ENCODE measurements around the gene FBXW12. TPM values are rescaled to one million over a fixed set of nuclear protein-coding genes. Genes with fewer than 3 reads are reported as not detected.

FBXW12 gene
- total RNA-seq, 1 donor from 2014 or later = 0.82 TPM

DNA sequence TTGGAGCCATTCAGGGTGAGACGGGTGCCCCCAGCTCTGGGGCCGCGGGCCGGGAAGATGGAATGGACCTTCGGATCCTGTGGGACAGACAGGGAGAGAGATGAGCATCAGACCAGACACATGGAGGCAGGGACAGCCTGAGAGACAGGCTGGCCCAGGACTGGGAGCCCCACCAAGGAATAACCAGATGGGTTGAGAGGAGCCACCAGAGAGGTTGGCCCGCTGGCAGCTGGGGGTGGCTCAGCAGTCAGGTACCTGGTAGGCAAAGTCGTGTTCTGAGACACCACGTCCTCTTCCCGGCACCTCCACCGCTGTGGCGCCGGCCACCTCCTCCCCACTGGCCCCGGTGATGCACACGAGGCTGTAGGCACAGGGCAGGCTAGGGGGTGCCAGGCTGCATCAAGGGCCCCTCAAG lies 44.1 kb downstream of the FBXW12 start:
- Histone ChIP-seq H3K36me3 (no peaks in the 10 kb centered on the region), H2AFZ (replicated peaks) (no peak overlapping the region), H3K9me3 (ENCODE audit: low read depth) (no peaks in the 10 kb centered on the region), H3K4me3 (no peak overlapping the region), H3F3A (ENCODE audit: low read depth) (no peaks in the 10 kb centered on the region), H3K4me1 (no peaks in the 10 kb centered on the region), H3K79me2 (ENCODE audit: low read depth) (no peaks in the 10 kb centered on the region), H4K20me1 (ENCODE audit: low read depth) (peaks cover 21% of the 10 kb centered on the region), H3K27ac (no peak overlapping the region), H3K4me2 (no peak overlapping the region), H3K27me3 (no peaks in the 10 kb centered on the region), H3K9ac (no peak overlapping the region)
- Mint-ChIP-seq H3K27ac (no peak overlapping the region), H3K4me1 (no peaks in the 10 kb centered on the region), H3K9me3 (no peaks in the 10 kb centered on the region), H3K27me3 (ENCODE audit: insufficient read depth, low read depth) (peaks cover 7% of the 10 kb centered on the region), H3K4me3 (no peak overlapping the region), H3K36me3 (peaks cover 25% of the 10 kb centered on the region)
- no peak for DNase-seq (ENCODE audit: low spot score)
- TF ChIP-seq CTCF (IDR thresholded peaks at IDR 0.05) = no peak
- no peak for TF ChIP-seq EZH2 (IDR thresholded peaks at IDR 0.05)
- no peak for TF ChIP-seq EZH2phosphoT487 (IDR thresholded peaks at IDR 0.05)

DNA sequence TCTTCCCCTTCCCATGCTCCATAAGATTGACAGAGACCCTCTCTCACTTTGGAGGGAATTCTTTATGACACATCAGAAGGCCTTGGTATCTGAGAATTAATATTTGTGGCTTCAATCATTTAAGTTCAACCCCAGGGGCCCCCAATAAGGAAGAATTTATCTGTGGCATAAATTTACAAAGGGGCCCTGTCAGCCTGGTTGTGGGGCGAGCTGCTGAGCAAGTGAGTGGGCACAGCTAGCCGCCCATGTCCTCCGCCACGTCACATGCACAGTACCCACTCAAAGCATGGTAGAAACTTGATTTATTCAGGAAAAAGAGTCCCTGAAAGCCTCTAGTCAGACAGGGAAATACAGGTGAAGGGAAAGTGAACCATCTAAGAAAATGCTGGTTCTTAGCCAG lies 44.5 kb downstream of the FBXW12 start:
- Mint-ChIP-seq H3K9me3 (no peaks in the 10 kb centered on the region), H3K4me3 (no peak overlapping the region), H3K27ac (no peak overlapping the region), H3K4me1 (no peaks in the 10 kb centered on the region), H3K36me3 (peaks cover 25% of the 10 kb centered on the region), H3K27me3 (ENCODE audit: insufficient read depth, low read depth) (peaks cover 7% of the 10 kb centered on the region)
- Histone ChIP-seq H3K36me3 (no peaks in the 10 kb centered on the region), H3K9ac (no peak overlapping the region), H3K9me3 (ENCODE audit: low read depth) (no peaks in the 10 kb centered on the region), H3F3A (ENCODE audit: low read depth) (no peaks in the 10 kb centered on the region), H2AFZ (replicated peaks) (no peak overlapping the region), H4K20me1 (ENCODE audit: low read depth) (peaks cover 26% of the 10 kb centered on the region), H3K27me3 (no peaks in the 10 kb centered on the region), H3K4me1 (no peaks in the 10 kb centered on the region), H3K4me2 (no peak overlapping the region), H3K4me3 (no peak overlapping the region), H3K79me2 (ENCODE audit: low read depth) (peaks cover 1% of the 10 kb centered on the region), H3K27ac (no peak overlapping the region)
- no peak for DNase-seq (ENCODE audit: low spot score)
- no peak for TF ChIP-seq CTCF (IDR thresholded peaks at IDR 0.05)
- no peak for TF ChIP-seq EZH2phosphoT487 (IDR thresholded peaks at IDR 0.05)
- TF ChIP-seq EZH2 (IDR thresholded peaks at IDR 0.05) = no peak

- Histone ChIP-seq H3K79me2 (ENCODE audit: low read depth) (peaks cover 12% of the 10 kb centered on the region), H4K20me1 (ENCODE audit: low read depth) (peaks cover 37% of the 10 kb centered on the region), H3K4me2 (no peak overlapping the region), H3F3A (ENCODE audit: low read depth) (no peaks in the 10 kb centered on the region), H3K4me3 (no peak overlapping the region), H3K27me3 (no peaks in the 10 kb centered on the region), H2AFZ (replicated peaks) (no peak overlapping the region), H3K27ac (no peak overlapping the region), H3K4me1 (no peaks in the 10 kb centered on the region), H3K9me3 (ENCODE audit: low read depth) (no peaks in the 10 kb centered on the region), H3K9ac (no peak overlapping the region), H3K36me3 (no peaks in the 10 kb centered on the region)
- Mint-ChIP-seq H3K27ac (no peak overlapping the region), H3K4me1 (no peaks in the 10 kb centered on the region), H3K4me3 (no peak overlapping the region), H3K9me3 (no peaks in the 10 kb centered on the region), H3K27me3 (ENCODE audit: insufficient read depth, low read depth) (peaks cover 3% of the 10 kb centered on the region), H3K36me3 (peaks cover 22% of the 10 kb centered on the region)
- no peak for TF ChIP-seq EZH2 (IDR thresholded peaks at IDR 0.05)
- TF ChIP-seq CTCF (IDR thresholded peaks at IDR 0.05) = no peak
- no peak for TF ChIP-seq EZH2phosphoT487 (IDR thresholded peaks at IDR 0.05)
- no peak for DNase-seq (ENCODE audit: low spot score)
Observed at GRCh38 chr3:48417529-48418108, 45.6 kb downstream of the FBXW12 start.

All from neural progenitor cell (in vitro differentiated cells).